ENCODE measurements around the gene RBPMS2. TPM values are rescaled to one million over a fixed set of nuclear protein-coding genes. Genes with fewer than 3 reads are reported as not detected.

RBPMS2 gene
- total RNA-seq, 1 donor from 2014 or later = 3.7 TPM

DNA sequence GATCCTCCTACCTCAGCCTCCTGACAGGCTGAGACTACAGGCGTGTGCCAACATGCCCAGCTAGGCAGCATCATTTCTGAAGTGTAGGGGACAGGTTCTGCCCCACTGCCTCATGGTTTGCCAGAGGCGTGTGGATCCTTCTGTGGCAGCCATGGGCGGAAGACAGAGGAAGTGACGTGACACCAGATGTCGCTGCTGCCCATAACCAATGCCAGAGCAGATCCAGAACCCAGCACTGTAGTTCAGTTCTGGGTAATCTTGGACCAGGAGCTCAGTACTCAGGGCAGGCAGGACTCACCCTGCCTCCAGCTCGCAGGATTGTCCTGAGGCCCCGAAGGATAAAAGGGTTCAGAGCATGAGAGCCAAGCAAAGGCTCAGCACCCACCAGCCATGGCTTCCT is 8.2 kb downstream of the RBPMS2 start:
- Histone ChIP-seq H3K4me1 (no peaks in the 10 kb centered on the region), H3K4me3 (no peak overlapping the region), H3K9me3 (no peaks in the 10 kb centered on the region), H3K36me3 (no peaks in the 10 kb centered on the region), H3K27ac (no peak overlapping the region), H3K27me3 (no peaks in the 10 kb centered on the region)
- no peak for DNase-seq (ENCODE audit: extremely low spot score in 2 of 2)
- TF ChIP-seq CTCF (IDR thresholded peaks at IDR 0.05) (no peak), POLR2A (IDR thresholded peaks at IDR 0.05) (no peak), POLR2AphosphoS5 (IDR thresholded peaks at IDR 0.05; ENCODE audit: insufficient read depth in 1 of 2, low read depth in 1 of 2) (no peak)
- intact Hi-C loops (cut with DNase I) = no loop called here

DNA sequence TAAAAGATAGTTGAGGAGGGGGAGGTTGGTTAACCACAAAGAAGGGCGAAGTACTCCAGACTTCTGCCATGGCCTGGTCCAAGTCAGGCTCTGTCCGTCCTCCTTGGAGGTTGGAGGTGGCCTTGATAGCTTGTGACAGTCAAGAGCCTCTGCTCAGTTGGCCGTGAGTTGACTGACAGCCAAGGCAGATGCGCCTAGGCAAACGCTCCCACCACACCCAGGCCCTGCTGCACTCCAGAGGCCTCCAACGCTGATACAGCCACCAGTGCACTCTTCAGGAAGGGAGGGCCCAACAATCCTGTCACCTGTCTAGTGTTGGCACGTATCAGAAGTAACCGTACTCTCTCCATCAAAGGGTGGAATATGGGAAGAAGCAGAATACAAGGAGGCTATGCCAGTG is 9.3 kb downstream of the RBPMS2 start:
- Histone ChIP-seq H3K27ac (no peak overlapping the region), H3K27me3 (no peaks in the 10 kb centered on the region), H3K4me1 (no peaks in the 10 kb centered on the region), H3K4me3 (no peak overlapping the region), H3K9me3 (no peaks in the 10 kb centered on the region), H3K36me3 (no peaks in the 10 kb centered on the region)
- TF ChIP-seq POLR2A (IDR thresholded peaks at IDR 0.05) (no peak), CTCF (IDR thresholded peaks at IDR 0.05) (no peak), POLR2AphosphoS5 (IDR thresholded peaks at IDR 0.05; ENCODE audit: insufficient read depth in 1 of 2, low read depth in 1 of 2) (no peak)
- no peak for DNase-seq (ENCODE audit: extremely low spot score in 2 of 2)
- intact Hi-C loops (cut with DNase I) = no loop called here

GRCh38 chr15:64763874-64764273 is 11.5 kb downstream of the RBPMS2 start:
- Histone ChIP-seq H3K27me3 (no peaks in the 10 kb centered on the region), H3K4me1 (no peaks in the 10 kb centered on the region), H3K27ac (no peak overlapping the region), H3K9me3 (no peaks in the 10 kb centered on the region), H3K36me3 (no peaks in the 10 kb centered on the region), H3K4me3 (no peak overlapping the region)
- intact Hi-C loops (cut with DNase I) = no loop called here
- DNase-seq (ENCODE audit: extremely low spot score in 2 of 2) = no peak
- TF ChIP-seq POLR2AphosphoS5 (IDR thresholded peaks at IDR 0.05; ENCODE audit: insufficient read depth in 1 of 2, low read depth in 1 of 2) (no peak), POLR2A (IDR thresholded peaks at IDR 0.05) (no peak), CTCF (IDR thresholded peaks at IDR 0.05) (no peak)

DNA sequence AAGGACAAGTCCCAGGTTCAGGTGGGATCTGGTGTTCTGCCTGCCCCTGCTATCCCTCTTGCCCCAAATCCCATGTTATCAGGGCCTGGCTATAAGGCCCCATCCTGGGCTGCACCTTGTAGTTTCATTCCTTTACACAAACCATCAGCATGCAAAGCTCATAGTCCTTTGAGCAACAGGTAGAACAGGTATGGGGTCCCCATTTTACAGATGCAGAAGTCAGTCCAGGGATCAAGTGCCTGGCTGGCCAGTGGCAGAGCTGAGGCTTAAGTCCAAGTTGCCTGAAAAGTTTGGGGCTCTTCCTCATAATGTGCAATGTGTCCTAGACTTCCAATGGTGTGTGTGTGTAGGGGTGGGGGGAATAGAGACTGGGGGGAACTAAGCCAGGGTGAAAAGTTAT is 11.9 kb downstream of the RBPMS2 start:
- Histone ChIP-seq H3K9me3 (no peaks in the 10 kb centered on the region), H3K4me1 (no peaks in the 10 kb centered on the region), H3K27ac (no peak overlapping the region), H3K27me3 (no peaks in the 10 kb centered on the region), H3K4me3 (no peak overlapping the region), H3K36me3 (no peaks in the 10 kb centered on the region)
- intact Hi-C loops (cut with DNase I) = no loop called here
- no peak for DNase-seq (ENCODE audit: extremely low spot score in 2 of 2)
- TF ChIP-seq CTCF (IDR thresholded peaks at IDR 0.05) = no peak
- TF ChIP-seq POLR2A (IDR thresholded peaks at IDR 0.05) = no peak
- no peak for TF ChIP-seq POLR2AphosphoS5 (IDR thresholded peaks at IDR 0.05; ENCODE audit: insufficient read depth in 1 of 2, low read depth in 1 of 2)

DNA sequence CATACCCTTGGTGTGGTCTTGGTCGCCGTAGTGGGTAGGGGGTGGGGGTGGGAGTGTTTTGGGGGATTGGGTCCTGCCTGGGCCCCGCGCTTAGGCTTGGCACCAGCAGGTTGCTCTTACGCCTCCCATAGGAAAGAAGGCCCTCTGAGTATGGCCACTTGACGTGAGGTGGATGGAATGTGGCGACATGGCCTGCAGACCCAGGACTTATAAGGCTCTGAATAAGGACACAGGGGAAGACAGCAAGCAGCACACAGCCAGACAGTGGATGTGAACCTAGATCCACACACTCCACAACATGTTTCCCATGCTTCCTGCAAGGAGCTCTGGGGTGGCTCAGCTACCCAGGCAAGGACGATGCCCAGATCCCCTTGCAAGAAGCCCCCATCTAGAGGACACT is 12.4 kb downstream of the RBPMS2 start:
- no peaks in the 10 kb centered on the region for H3K4me1 ChIP-seq
- intact Hi-C loops (cut with DNase I) = no loop called here

More for the DNA sequence above, 12.4 kb downstream of the RBPMS2 start:
- Histone ChIP-seq H3K36me3 (no peaks in the 10 kb centered on the region), H3K4me3 (no peak overlapping the region), H3K27ac (no peak overlapping the region), H3K27me3 (no peaks in the 10 kb centered on the region), H3K9me3 (no peaks in the 10 kb centered on the region)
- DNase-seq (ENCODE audit: extremely low spot score in 2 of 2) = no peak
- TF ChIP-seq POLR2AphosphoS5 (IDR thresholded peaks at IDR 0.05; ENCODE audit: insufficient read depth in 1 of 2, low read depth in 1 of 2) = no peak
- TF ChIP-seq CTCF (IDR thresholded peaks at IDR 0.05) = no peak
- TF ChIP-seq POLR2A (IDR thresholded peaks at IDR 0.05) = no peak
